Neural cell (in vitro differentiated cells): Measurements from ENCODE around the gene ZBTB40. TPM values are rescaled to one million over a fixed set of nuclear protein-coding genes. Genes with fewer than 3 reads are reported as not detected.

Experiments
- H2AFZ ChIP-seq: fragments of 200-600, 300-800 bp; sonication (generic), shearing (Covaris generic); 2 replicates; pipeline ENCODE4 v1.6.0; 2014; ENCODE audit warnings: low read depth, mild to moderate bottlenecking, antibody characterized with exemption, low read length, moderate library complexity
- H3F3A ChIP-seq: fragments of 200-600 bp; shearing (Covaris generic); 2 replicates; pipeline ENCODE4 v1.6.1; 2016; ENCODE audit warnings: mild to moderate bottlenecking, moderate library complexity, mixed read lengths, antibody characterized with exemption, low read length; ENCODE audit not compliant: insufficient read depth, poor library complexity, severe bottlenecking
- H3K27ac ChIP-seq: fragments of 200-600, 300-800 bp; sonication (generic), shearing (Covaris generic); 2 replicates; pipeline ENCODE4 v1.5.1; 2014; ENCODE audit warnings: mild to moderate bottlenecking, low read length, moderate library complexity
- H3K27me3 ChIP-seq: fragments of 300-800, 200-600 bp; sonication (generic), shearing (Covaris generic); 2 replicates; pipeline ENCODE4 v1.6.0; 2014; ENCODE audit warnings: mild to moderate bottlenecking, low read depth, low read length, moderate library complexity; ENCODE audit not compliant: insufficient read depth
- H3K36me3 ChIP-seq: fragments of 300-800, 200-600 bp; sonication (generic), shearing (Covaris generic); 2 replicates; pipeline ENCODE4 v1.5.1; 2014; ENCODE audit warnings: mild to moderate bottlenecking, antibody characterized with exemption, low read length, moderate library complexity; ENCODE audit not compliant: insufficient read depth
- H3K4me2 ChIP-seq: fragments of 300-800, 200-600 bp; sonication (generic), shearing (Covaris generic); 2 replicates; pipeline ENCODE4 v1.6.0; 2014; ENCODE audit warnings: mild to moderate bottlenecking, low read length
- H3K4me3 ChIP-seq: fragments of 300-800, 200-600 bp; sonication (generic), shearing (Covaris generic); 2 replicates; pipeline ENCODE4 v1.5.1; 2014; ENCODE audit warnings: mild to moderate bottlenecking, low read length, moderate library complexity
- H3K79me2 ChIP-seq: fragments of 200-600 bp; shearing (Covaris generic); replicated peaks from 2 replicates; pipeline ENCODE4 v1.6.0; 2014; ENCODE audit warnings: mild to moderate bottlenecking, low read length, moderate library complexity; ENCODE audit not compliant: insufficient read depth
- H3K9ac ChIP-seq: fragments of 300-800, 200-600 bp; sonication (generic), shearing (Covaris generic); 2 replicates; pipeline ENCODE4 v1.6.1; 2016; ENCODE audit warnings: mild to moderate bottlenecking, low read length, mixed read lengths
- H3K9me2 ChIP-seq: fragments of 200-600 bp; shearing (Covaris generic); 2 replicates; pipeline ENCODE4 v1.6.1; 2016; ENCODE audit warnings: mild to moderate bottlenecking, low read length, mixed read lengths; ENCODE audit not compliant: insufficient read depth
- H3K9me3 ChIP-seq: fragments of 200-600, 300-800 bp; sonication (generic), shearing (Covaris generic); 2 replicates; pipeline ENCODE4 v1.6.1; 2016; ENCODE audit warnings: mild to moderate bottlenecking, mixed run types, low read length, moderate library complexity, mixed read lengths
- H4K20me1 ChIP-seq: fragments of 200-600 bp; shearing (Covaris generic); 2 replicates; pipeline ENCODE4 v1.6.1; 2016; ENCODE audit warnings: mild to moderate bottlenecking, mixed run types; ENCODE audit not compliant: insufficient read depth
- EP300 ChIP-seq: fragments of 450-650 bp; conservative IDR thresholded peaks from 2 replicates; pipeline ENCODE4 v1.6.1; 2014; ENCODE audit warnings: antibody characterized with exemption, mild to moderate bottlenecking, moderate library complexity; ENCODE audit not compliant: poor library complexity, severe bottlenecking
- EZH2 ChIP-seq: fragments of 200-600, 300-800 bp; shearing (Covaris generic), sonication (generic); IDR thresholded peaks from 2 replicates; pipeline ENCODE4 v1.6.1; 2014; ENCODE audit warnings: antibody characterized with exemption, low read length, borderline replicate concordance, mild to moderate bottlenecking; ENCODE audit not compliant: insufficient read depth, poor library complexity, severe bottlenecking
- MXI1 ChIP-seq: fragments of 450-650 bp; conservative IDR thresholded peaks from 2 replicates; pipeline ENCODE4 v1.6.1; 2014; ENCODE audit warnings: antibody characterized with exemption, mild to moderate bottlenecking; ENCODE audit not compliant: poor library complexity, severe bottlenecking
- POLR2AphosphoS5 ChIP-seq: IDR thresholded peaks from 2 replicates; pipeline ENCODE4 v1.6.1; 2012
- RAD21 ChIP-seq: fragments of 450-650 bp; conservative IDR thresholded peaks from 2 replicates; pipeline ENCODE4 v1.6.1; 2014; ENCODE audit warnings: antibody characterized with exemption, mild to moderate bottlenecking, moderate library complexity
- SMC3 ChIP-seq: fragments of 450-650 bp; conservative IDR thresholded peaks from 2 replicates; pipeline ENCODE4 v1.6.1; 2014; ENCODE audit warnings: antibody characterized with exemption, mild to moderate bottlenecking, moderate library complexity; ENCODE audit not compliant: poor library complexity
- TAF1 ChIP-seq: IDR thresholded peaks from 2 replicates; pipeline ENCODE4 v1.6.1; 2012; ENCODE audit warnings: low read depth
- polyA plus RNA-seq: library from polyadenylated mRNA; depleted of rRNA; stranded (reverse); fragments of >200 nt; gene quantifications from 2 replicates; pipeline ENCODE4 v1.2.3, GENCODE V29; 2014
- TF ChIP-seq, protein P1 (sequence below): fragments of 450-650 bp; IDR thresholded peaks from 2 replicates; pipeline ENCODE4 v1.5.1; 2014; ENCODE audit warnings: antibody characterized with exemption, mild to moderate bottlenecking, moderate library complexity; ENCODE audit not compliant: poor library complexity, severe bottlenecking
- TF ChIP-seq, protein P2 (sequence below): IDR thresholded peaks from 2 replicates; pipeline ENCODE4 v1.6.1; 2012; ENCODE audit warnings: borderline replicate concordance

Gene ZBTB40
- polyA plus RNA-seq, 1 donor from 2014 or later = 12.7 TPM

DNA sequence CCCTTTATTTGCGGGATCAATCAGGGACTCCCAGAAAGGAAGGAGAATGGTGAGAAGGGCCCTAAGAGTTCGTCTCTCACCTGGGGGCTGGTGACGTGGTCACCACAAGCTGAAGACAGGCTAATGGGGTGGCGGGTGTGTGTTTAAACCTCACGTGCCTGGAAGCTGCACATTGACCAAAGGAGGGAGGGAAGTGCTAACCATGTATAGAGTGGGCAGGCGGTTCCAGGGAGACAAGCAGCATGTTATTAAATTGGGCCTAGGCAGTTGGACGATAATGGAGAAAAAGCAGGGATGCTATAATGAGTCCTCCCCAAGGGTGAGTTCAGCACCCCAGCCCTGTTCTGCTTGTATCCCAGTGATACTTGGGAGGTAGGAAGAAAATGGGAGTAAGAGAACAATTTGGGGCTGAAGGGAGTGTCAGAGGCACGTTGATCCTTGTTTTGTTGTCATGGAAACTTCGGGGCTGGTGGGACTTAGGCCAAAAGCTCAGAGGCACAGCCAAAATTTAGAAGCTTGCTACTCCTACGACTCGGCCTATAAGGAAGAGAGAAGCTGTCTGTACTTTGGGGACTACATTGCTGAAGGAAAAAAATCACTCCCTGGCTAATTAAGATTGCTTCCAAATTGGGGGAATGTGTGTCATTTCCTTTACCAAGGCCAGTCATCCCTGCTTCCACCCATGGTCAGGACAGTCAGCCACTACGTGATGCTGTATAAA, 78.4 kb downstream of the ZBTB40 start:
- Histone ChIP-seq H3K27me3 (no peaks in the 10 kb centered on the region), H3K9me3 (no peaks in the 10 kb centered on the region), H3F3A (no peaks in the 10 kb centered on the region), H3K36me3 (no peaks in the 10 kb centered on the region), H3K9ac (no peak overlapping the region), H2AFZ (no peak overlapping the region), H3K27ac (no peak overlapping the region), H3K4me3 (no peak overlapping the region), H3K9me2 (no peaks in the 10 kb centered on the region), H3K79me2 (no peaks in the 10 kb centered on the region), H3K4me2 (no peak overlapping the region), H4K20me1 (no peaks in the 10 kb centered on the region)
- no peak for TF ChIP-seq RAD21
- no peak for TF ChIP-seq MXI1
- TF ChIP-seq SMC3 = no peak
- TF ChIP-seq, protein P1, sequence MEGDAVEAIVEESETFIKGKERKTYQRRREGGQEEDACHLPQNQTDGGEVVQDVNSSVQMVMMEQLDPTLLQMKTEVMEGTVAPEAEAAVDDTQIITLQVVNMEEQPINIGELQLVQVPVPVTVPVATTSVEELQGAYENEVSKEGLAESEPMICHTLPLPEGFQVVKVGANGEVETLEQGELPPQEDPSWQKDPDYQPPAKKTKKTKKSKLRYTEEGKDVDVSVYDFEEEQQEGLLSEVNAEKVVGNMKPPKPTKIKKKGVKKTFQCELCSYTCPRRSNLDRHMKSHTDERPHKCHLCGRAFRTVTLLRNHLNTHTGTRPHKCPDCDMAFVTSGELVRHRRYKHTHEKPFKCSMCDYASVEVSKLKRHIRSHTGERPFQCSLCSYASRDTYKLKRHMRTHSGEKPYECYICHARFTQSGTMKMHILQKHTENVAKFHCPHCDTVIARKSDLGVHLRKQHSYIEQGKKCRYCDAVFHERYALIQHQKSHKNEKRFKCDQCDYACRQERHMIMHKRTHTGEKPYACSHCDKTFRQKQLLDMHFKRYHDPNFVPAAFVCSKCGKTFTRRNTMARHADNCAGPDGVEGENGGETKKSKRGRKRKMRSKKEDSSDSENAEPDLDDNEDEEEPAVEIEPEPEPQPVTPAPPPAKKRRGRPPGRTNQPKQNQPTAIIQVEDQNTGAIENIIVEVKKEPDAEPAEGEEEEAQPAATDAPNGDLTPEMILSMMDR = no peak
- TF ChIP-seq, protein P2, sequence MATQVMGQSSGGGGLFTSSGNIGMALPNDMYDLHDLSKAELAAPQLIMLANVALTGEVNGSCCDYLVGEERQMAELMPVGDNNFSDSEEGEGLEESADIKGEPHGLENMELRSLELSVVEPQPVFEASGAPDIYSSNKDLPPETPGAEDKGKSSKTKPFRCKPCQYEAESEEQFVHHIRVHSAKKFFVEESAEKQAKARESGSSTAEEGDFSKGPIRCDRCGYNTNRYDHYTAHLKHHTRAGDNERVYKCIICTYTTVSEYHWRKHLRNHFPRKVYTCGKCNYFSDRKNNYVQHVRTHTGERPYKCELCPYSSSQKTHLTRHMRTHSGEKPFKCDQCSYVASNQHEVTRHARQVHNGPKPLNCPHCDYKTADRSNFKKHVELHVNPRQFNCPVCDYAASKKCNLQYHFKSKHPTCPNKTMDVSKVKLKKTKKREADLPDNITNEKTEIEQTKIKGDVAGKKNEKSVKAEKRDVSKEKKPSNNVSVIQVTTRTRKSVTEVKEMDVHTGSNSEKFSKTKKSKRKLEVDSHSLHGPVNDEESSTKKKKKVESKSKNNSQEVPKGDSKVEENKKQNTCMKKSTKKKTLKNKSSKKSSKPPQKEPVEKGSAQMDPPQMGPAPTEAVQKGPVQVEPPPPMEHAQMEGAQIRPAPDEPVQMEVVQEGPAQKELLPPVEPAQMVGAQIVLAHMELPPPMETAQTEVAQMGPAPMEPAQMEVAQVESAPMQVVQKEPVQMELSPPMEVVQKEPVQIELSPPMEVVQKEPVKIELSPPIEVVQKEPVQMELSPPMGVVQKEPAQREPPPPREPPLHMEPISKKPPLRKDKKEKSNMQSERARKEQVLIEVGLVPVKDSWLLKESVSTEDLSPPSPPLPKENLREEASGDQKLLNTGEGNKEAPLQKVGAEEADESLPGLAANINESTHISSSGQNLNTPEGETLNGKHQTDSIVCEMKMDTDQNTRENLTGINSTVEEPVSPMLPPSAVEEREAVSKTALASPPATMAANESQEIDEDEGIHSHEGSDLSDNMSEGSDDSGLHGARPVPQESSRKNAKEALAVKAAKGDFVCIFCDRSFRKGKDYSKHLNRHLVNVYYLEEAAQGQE = no peak
- TF ChIP-seq EZH2 = no peak
- no peak for TF ChIP-seq EP300
- TF ChIP-seq POLR2AphosphoS5 = no peak
- TF ChIP-seq TAF1 = no peak

DNA sequence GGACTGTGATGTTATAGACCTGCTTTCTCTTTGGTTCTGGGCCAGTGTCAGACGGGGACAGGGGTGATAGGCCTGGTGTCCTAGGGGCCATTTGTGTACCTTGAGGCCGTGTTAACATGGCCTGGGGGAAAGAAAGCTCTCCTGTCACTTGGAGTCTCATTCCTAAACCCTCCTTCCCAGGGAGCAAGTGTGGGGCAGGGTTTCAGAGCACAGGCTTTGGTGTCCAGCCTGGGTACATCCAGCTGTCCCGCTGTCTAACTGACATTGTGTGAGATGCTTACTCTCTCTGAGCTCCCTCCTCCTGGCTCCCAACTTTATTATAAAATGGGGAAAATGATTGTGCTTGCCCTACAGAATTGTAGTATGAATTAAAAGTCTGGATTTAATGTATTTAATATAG, 79.1 kb downstream of the ZBTB40 start:
- Histone ChIP-seq H3K79me2 (no peaks in the 10 kb centered on the region), H4K20me1 (no peaks in the 10 kb centered on the region)

More for the DNA sequence above, 79.1 kb downstream of the ZBTB40 start:
- no peak for TF ChIP-seq EZH2
- Histone ChIP-seq H2AFZ (no peak overlapping the region), H3K9me3 (no peaks in the 10 kb centered on the region), H3K4me2 (no peak overlapping the region), H3K27ac (no peak overlapping the region), H3F3A (no peaks in the 10 kb centered on the region), H3K9me2 (no peaks in the 10 kb centered on the region), H3K27me3 (no peaks in the 10 kb centered on the region), H3K36me3 (no peaks in the 10 kb centered on the region), H3K4me3 (no peak overlapping the region), H3K9ac (no peak overlapping the region)
